ENCODE data around the gene PAK1. TPM values are rescaled to one million over a fixed set of nuclear protein-coding genes. Genes with fewer than 3 reads are reported as not detected.

Gene PAK1
- total and polyA plus RNA-seq, 2 of the 8 experiments (the other 6 are each of a cell fraction or from before 2014, with no cell fraction given) = 87.7 to 151 TPM

DNA sequence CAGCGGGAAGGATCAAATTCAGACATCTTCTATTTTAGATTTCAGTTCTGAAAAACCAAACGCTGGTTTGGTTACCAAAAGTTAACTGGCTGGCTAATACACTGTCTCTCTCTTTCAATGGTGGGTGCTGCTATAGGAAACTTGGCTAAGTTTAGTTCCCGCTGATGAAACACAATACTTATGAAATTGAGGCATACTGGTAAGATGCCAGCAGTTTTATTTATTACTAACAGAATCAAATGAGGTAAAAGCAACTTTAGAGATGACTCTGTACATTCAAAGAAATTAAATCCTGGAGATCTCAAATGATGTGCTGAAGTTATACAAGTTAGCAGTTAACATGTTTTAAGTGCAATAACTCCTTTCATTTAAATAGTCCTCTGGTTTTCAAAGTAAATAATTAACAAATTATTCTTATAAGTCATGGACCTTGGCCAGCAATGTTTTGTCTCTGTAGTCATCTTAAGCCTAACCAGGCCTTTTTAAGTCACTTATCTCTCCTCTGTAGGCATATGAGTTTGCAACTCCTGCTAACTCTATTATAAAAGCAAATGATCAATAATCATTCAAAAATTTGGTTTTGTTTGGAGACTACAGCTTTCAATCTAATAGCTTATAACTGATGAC lies 54.8 kb downstream of the PAK1 start:
- Histone ChIP-seq H3K4ac (replicated peaks; ENCODE audit: insufficient read length, low read depth, low read length) (no peak overlapping the region), H4K20me1 (replicated peaks in 1 of 2; ENCODE audit: control insufficient read depth in 1 of 2, insufficient read depth in 2 of 2, low read length in 2 of 2) (no peaks in the 10 kb centered on the region), H3K14ac (ENCODE audit: insufficient read length) (no peak overlapping the region), H4K91ac (replicated peaks; ENCODE audit: insufficient read length, low read length) (no peak overlapping the region), H3K79me1 (ENCODE audit: low read depth, low read length) (peaks cover 2% of the 10 kb centered on the region; the same call in 1 of the 2 replicates), H3K79me2 (ENCODE audit: control insufficient read depth in 1 of 2, insufficient read depth in 2 of 2, low read length in 2 of 2) (peaks cover 0 to 81% of the 10 kb centered on the region in 2 experiments; a peak in 2 of 4 replicates), H4K8ac (ENCODE audit: extremely low read depth, insufficient read depth, low read length) (no peak overlapping the region), H2AFZ (ENCODE audit: low read length) (no peak overlapping the region), H3K36me3 (ENCODE audit: control insufficient read depth in 2 of 4, insufficient read depth in 4 of 4, low read length in 3 of 4) (no peaks in the 10 kb centered on the region), H2BK15ac (ENCODE audit: low read length) (no peak overlapping the region), H3K4me2 (ENCODE audit: insufficient read depth in 1 of 2, low read depth in 2 of 2, low read length in 2 of 2) (no peak overlapping the region; a peak in 1 of 4 replicates), H3K56ac (replicated peaks; ENCODE audit: insufficient read length, low read depth, low read length) (no peak overlapping the region), H3K18ac (ENCODE audit: extremely low read depth, low read length) (no peak overlapping the region), H3K23ac (ENCODE audit: insufficient read length) (no peak overlapping the region), H2AK5ac (ENCODE audit: low read depth, low read length) (no peak overlapping the region), H2BK12ac (ENCODE audit: low read depth, low read length) (no peak overlapping the region), H2BK120ac (replicated peaks; ENCODE audit: low read depth, low read length) (no peak overlapping the region), H3K4me3 (ENCODE audit: extremely low read depth in 1 of 4, insufficient read depth in 2 of 4, low read depth in 3 of 4, low read length in 4 of 4) (no peak overlapping the region), H3K23me2 (ENCODE audit: low read depth, low read length) (no peaks in the 10 kb centered on the region; the same call in 1 of the 2 replicates), H4K5ac (ENCODE audit: insufficient read length, low read depth, low read length) (no peak overlapping the region), H3K27ac (ENCODE audit: low read depth, low read length) (no peak overlapping the region), H2BK5ac (ENCODE audit: low read depth, low read length) (no peak overlapping the region), H3K4me1 (replicated peaks in 1 of 4; ENCODE audit: control insufficient read depth in 3 of 4, insufficient read depth in 4 of 4, low read length in 3 of 4) (peaks cover 0 to 18% (median 6%) of the 10 kb centered on the region in 4 experiments; a peak in 6 of 7 replicates), H2BK20ac (ENCODE audit: low read length) (no peak overlapping the region), H3K27me3 (replicated peaks in 1 of 4; ENCODE audit: control insufficient read depth in 3 of 4, extremely low read depth in 1 of 4, insufficient read depth in 3 of 4, low read length in 3 of 4) (no peaks in the 10 kb centered on the region), H3K9me3 (ENCODE audit: insufficient read depth in 2 of 2, low read depth in 1 of 2, low read length in 1 of 2) (no peaks in the 10 kb centered on the region), H3K9ac (replicated peaks in 1 of 4; ENCODE audit: extremely low read depth in 1 of 4, low read depth in 3 of 4, low read length in 3 of 4) (no peak overlapping the region)
- 79% methylated on average over 3 of the region's 3 CpGs; no CpG with 5 or more reads in 1 of the 2 experiments for WGBS, 2 experiments (ENCODE audit: extremely low coverage in 1 of 2, insufficient coverage in 1 of 2, insufficient read length in 1 of 2, insufficient replicate concordance in 2 of 2, low coverage in 1 of 2, low lambda C conversion rate in 2 of 2, missing lambda C conversion rate in 1 of 2)
- POLR2A ChIA-PET (ENCODE audit: partially characterized antibody) = no interaction called here
- CTCF ChIA-PET (ENCODE audit: partially characterized antibody) = interaction anchor here (1.2 kb wide), 1 partner anchor 129 kb away, joined by 3 read pairs; no protein-coding TSS in a partner anchor
- FAIRE-seq (no peak), DNase-seq (ENCODE audit: low read depth in 1 of 2, low spot score in 2 of 2) (no peak)
- TF ChIP-seq USF2 (IDR thresholded peaks at IDR 0.05; ENCODE audit: low read length) (no peak), SRF (IDR thresholded peaks at IDR 0.05; ENCODE audit: low read depth, low read length) (no peak), CHD2 (IDR thresholded peaks at IDR 0.05; ENCODE audit: low read length) (no peak), HDAC2 (IDR thresholded peaks at IDR 0.05; ENCODE audit: borderline replicate concordance in 1 of 2, low read depth in 2 of 2, low read length in 2 of 2) (no peak), TBP (IDR thresholded peaks at IDR 0.05; ENCODE audit: low read depth, low read length) (no peak), KDM4A (IDR thresholded peaks at IDR 0.05; ENCODE audit: low read depth, low read length, severe bottlenecking) (no peak), TCF12 (IDR thresholded peaks at IDR 0.05; ENCODE audit: low read depth, low read length) (no peak), HDAC6 (IDR thresholded peaks at IDR 0.05; ENCODE audit: low read depth, low read length) (no peak), JUND (IDR thresholded peaks at IDR 0.05; ENCODE audit: low read length) (no peak), RFX5 (IDR thresholded peaks at IDR 0.05; ENCODE audit: borderline replicate concordance, low read depth, low read length) (no peak), BCL11A (IDR thresholded peaks at IDR 0.05; ENCODE audit: low read depth in 2 of 2, low read length in 2 of 2) (no peak), TEAD4 (IDR thresholded peaks at IDR 0.05; ENCODE audit: low read depth, low read length) (no peak)
